Measurements from ENCODE around the gene NDUFS6.

NDUFS6 gene

GRCh38 chr5:1799110-1799601 is 2.1 kb upstream of the NDUFS6 start:
- peak overlapping the region; percentile 87 for H3K4me3 ChIP-seq (ENCODE audit: low read depth, low read length)
- no peak for TF ChIP-seq CTCF (IDR thresholded peaks at IDR 0.05; ENCODE audit: borderline replicate concordance, insufficient read depth, low read depth, low read length)

GRCh38 chr5:1799602-1800471 is 1.4 kb upstream of the NDUFS6 start, which contains the start of gene MRPL36:
TSS of gene MRPL36 (minus strand) at chr5:1799837. CDS start at chr5:1798935, 902 bp downstream.
- H3K4me3 ChIP-seq (ENCODE audit: low read depth, low read length) = peak within 1 kb of the TSS; percentile 87
- TF ChIP-seq CTCF (IDR thresholded peaks at IDR 0.05; ENCODE audit: borderline replicate concordance, insufficient read depth, low read depth, low read length) = no peak

- no peak for TF ChIP-seq CTCF (IDR thresholded peaks at IDR 0.05; ENCODE audit: borderline replicate concordance, insufficient read depth, low read depth, low read length)
- H3K4me3 ChIP-seq (ENCODE audit: low read depth, low read length) = peak overlapping the region; percentile 87
These were observed 560 bp upstream of the NDUFS6 start for GRCh38 chr5:1800472-1801221.

GRCh38 chr5:1801967-1802295 is 724 bp downstream of the NDUFS6 start:
- H3K4me3 ChIP-seq (ENCODE audit: low read depth, low read length) = peak overlapping the region; percentile 87
- no peak for TF ChIP-seq CTCF (IDR thresholded peaks at IDR 0.05; ENCODE audit: borderline replicate concordance, insufficient read depth, low read depth, low read length)

- TF ChIP-seq CTCF (IDR thresholded peaks at IDR 0.05; ENCODE audit: borderline replicate concordance, insufficient read depth, low read depth, low read length) = no peak
- H3K4me3 ChIP-seq (ENCODE audit: low read depth, low read length) = no peak overlapping the region
These were observed 2.0 kb downstream of the NDUFS6 start for GRCh38 chr5:1803192-1803591.

GRCh38 chr5:1804001-1804690 is 2.9 kb downstream of the NDUFS6 start:
- no peak for TF ChIP-seq CTCF (IDR thresholded peaks at IDR 0.05; ENCODE audit: borderline replicate concordance, insufficient read depth, low read depth, low read length)
- no peak overlapping the region for H3K4me3 ChIP-seq (ENCODE audit: low read depth, low read length)

Data from GM12875 (cell line).